ENCODE data around the gene SPRTN.

SPRTN gene

DNA sequence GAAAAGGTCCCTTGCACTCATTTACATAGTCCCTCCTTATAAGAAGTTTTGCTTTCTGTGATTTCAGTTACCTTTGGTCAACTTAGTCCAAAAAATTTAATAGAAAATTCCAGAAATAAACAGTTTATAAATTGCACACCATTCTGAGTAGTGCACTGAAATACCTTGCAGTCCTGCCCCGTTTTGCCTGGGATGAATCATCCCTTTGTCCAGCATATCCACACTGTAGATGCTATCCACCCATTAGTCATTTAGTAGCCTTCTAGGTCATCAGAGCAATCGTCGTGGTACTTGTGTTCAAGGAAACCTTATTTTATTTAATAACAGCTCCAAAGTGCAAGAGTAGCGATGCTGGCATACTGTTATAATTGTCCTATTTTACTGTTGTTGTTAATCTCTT, 38.0 kb downstream of the SPRTN start:
- DNase-seq (ENCODE audit: low read depth in 3 of 3, low spot score in 1 of 3) = no peak

DNA sequence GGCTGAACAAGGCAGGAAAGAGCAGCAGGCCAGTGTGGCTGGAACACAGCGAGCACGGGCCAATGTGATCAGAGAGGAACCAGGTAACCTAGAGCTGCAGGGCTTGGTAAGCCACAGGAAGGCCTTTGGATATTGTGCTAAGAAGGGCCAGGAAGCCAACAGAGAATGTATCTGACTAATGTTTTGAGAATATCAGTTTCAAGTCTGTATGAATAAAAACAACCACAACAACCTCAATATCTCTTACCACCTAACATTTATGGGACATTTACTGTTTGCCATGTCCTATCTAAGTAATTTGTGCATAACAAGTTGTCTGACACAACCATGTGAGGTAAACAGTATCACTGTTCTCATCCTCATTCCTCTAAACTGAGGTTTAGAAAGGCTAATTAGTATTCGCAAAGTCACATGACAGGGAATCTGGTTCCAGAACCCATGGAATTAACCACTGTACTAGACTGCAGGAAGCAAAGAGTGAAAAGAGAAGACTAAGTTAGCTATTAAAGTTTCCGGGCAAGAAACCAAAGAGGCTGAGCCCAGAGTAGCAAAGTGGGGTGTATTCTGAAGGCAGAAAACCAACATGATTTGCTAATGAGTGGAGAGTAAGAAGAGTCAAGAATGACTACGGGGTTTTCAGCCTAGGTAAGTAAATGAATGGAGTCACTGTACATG, 38.9 kb downstream of the SPRTN start:
- no peak for DNase-seq (ENCODE audit: low read depth in 3 of 3, low spot score in 1 of 3)

GRCh38 chr1:231381729-231382128, 43.6 kb downstream of the SPRTN start:
- DNase-seq (ENCODE audit: low read depth in 3 of 3, low spot score in 1 of 3) = no peak

- no peak for DNase-seq (ENCODE audit: low read depth in 3 of 3, low spot score in 1 of 3)
Measured at GRCh38 chr1:231382426-231382825, 44.3 kb downstream of the SPRTN start.

- no peak for DNase-seq (ENCODE audit: low read depth in 3 of 3, low spot score in 1 of 3)
Measured at GRCh38 chr1:231383159-231383860, 45.2 kb downstream of the SPRTN start.

- no peak for DNase-seq (ENCODE audit: low read depth in 3 of 3, low spot score in 1 of 3)
Measured at GRCh38 chr1:231384696-231385415, 46.8 kb downstream of the SPRTN start.

DNA sequence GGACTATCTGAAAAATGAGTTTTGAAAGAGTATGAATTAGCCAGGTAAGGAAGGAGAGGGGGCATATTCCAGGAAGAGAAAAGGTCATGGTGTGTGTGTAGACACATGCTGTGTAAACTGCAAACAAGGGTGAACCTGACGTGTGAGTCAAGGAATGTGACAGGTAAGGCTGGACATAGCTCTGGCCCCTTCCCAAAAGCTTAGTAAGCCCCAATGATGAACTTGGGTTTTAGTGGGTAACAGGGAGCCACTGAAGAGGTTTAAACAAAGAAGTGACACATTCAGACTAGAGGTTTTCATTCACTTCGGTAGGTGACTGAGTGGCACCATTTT, 47.3 kb downstream of the SPRTN start:
- no peak for DNase-seq (ENCODE audit: low read depth in 3 of 3, low spot score in 1 of 3)

GRCh38 chr1:231386466-231386865, 48.4 kb downstream of the SPRTN start:
- DNase-seq (ENCODE audit: low read depth in 3 of 3, low spot score in 1 of 3) = no peak

GRCh38 chr1:231387770-231388669, 49.9 kb downstream of the SPRTN start:
- no peak for DNase-seq (ENCODE audit: low read depth in 3 of 3, low spot score in 1 of 3)

DNA sequence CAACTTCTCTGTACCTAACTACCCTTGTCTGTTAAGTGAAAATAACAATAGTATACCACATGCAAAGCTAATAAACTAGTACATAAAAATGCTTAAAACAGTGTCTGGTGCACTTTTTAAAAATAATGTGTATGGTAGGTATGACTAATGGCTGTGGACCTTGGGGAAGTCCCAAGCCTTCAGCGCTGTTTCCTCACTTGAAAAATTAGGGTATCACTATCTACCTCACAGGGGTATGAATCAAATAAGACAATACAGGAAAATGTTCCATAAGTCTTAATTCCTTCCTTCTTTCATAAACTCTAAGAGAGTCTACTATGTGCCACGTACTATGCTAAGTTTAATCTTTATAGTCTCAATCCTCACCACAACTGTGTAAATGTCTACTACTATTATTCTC, 52.0 kb downstream of the SPRTN start:
- no peak for DNase-seq (ENCODE audit: low read depth in 3 of 3, low spot score in 1 of 3)

- no peak for DNase-seq (ENCODE audit: low read depth in 3 of 3, low spot score in 1 of 3)
Measured at GRCh38 chr1:231392389-231393131, 54.5 kb downstream of the SPRTN start.

DNA sequence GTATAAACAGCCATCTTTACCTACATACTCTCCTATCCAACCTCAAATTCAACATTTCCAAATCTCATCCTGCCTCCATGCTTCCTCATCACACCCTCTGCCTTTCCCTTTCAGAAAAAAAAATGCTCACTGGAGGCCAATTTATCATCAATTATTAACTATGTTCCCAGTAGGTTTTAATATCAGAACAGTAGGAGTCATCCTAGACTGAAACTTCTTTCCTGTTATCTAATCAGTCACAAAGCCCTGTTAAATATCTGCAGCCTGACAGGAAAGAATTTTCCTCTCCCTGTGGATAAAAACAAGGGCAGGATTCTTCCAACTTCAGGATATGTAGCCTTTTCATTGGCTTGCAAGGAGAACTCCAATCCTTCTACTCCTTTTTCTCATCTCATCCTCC, 55.6 kb downstream of the SPRTN start:
- no peak for DNase-seq (ENCODE audit: low read depth in 3 of 3, low spot score in 1 of 3)

DNA sequence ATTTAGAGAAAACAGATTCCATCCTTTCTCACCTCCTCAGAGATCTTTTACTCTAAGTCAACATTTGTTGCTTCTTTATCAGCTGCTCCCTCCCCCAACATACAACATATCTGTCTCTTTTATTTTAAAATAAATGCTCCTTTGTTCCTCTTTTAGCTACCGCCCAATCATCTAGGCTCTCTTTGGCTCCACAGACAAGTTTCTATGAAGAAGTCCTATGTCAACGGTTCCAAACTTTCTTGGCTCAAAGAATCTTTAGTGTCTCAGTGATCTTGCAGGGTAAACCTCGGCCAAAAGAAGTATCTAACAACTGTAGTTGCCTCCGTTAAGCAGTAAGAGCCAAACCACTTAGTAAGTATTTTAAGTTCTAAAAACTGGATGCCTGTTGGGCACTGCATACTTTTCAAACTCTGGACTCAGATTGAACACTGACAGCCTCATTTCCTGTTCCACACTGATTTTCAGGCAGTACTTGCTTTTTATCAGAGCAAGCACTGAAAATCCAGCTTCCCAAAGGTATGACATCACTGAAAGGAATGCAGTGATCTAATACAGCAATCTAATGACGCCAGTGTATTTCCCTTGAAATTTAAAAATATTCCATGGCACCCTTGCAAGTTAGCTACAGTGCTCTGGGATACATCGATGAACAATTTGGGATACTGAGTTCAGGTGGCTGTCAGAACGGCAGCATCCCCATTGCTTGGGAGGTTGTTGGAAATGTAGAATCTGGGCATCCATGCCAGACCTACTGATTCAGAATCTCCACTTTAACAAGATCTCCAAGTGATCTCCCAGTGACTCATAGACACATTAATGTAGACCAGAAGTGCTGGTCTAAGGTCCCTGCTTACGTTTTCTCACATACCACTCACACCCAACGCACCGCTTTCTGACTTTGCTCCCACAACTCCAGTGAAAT, 57.2 kb downstream of the SPRTN start:
- no peak for DNase-seq (ENCODE audit: low read depth in 3 of 3, low spot score in 1 of 3)

GRCh38 chr1:231395998-231396390, 57.9 kb downstream of the SPRTN start:
- DNase-seq (ENCODE audit: low read depth in 3 of 3, low spot score in 1 of 3) = no peak

DNA sequence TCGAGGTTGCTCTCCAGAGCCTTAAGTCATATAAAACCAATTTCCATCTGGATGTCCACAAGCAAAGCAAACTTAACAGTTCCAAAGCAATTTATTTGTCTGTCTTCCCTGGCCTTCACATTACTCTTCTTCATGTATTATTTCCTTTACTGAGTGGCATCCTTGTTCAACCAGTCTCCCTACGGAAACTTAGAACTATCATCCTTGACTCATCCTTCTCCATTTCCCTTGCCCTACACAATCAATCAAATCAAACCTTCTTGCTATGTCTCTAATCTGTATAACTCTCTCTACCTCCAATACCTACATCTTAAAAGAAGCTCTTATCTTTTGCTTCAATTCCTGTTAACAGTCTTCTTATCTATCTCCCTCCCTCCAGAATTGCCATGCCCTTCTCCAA, 58.5 kb downstream of the SPRTN start:
- DNase-seq (ENCODE audit: low read depth in 3 of 3, low spot score in 1 of 3) = no peak

DNA sequence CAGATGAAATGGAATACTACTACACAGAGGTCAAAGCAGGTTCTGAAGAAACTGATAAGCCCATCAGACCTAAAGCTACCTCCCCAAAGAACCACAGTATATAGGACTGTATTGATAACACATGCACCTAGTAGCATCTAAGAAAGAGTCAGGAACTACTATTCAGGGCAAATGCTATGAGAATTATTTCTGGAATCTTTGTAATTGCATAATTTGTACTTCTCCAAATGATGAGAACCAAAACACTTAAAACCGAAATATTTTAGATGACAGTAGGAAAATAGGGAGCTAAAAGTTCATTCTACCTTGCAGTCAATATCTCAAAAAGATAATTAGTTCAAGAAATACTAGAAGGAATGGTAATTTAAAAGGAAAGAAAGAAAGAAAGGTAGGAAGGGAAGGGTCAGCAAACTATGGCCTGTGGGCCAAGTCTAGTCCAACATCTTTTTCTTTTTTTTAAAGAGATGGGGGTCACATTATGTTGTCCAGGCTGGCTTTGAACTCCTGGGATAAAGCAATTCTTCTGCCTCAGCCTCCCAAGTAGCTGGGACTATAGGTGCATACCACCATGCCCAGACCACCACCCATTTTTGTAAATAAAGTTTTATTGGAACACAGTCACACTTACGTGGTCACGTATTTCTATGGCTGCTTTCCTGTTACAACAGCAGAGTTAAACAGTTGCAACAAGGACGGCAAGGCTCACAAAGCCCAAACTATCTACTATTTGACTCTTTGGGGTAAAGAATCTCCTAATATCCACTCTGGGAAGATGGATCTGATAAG, 60.0 kb downstream of the SPRTN start:
- DNase-seq (ENCODE audit: low read depth in 3 of 3, low spot score in 1 of 3) = no peak

DNA sequence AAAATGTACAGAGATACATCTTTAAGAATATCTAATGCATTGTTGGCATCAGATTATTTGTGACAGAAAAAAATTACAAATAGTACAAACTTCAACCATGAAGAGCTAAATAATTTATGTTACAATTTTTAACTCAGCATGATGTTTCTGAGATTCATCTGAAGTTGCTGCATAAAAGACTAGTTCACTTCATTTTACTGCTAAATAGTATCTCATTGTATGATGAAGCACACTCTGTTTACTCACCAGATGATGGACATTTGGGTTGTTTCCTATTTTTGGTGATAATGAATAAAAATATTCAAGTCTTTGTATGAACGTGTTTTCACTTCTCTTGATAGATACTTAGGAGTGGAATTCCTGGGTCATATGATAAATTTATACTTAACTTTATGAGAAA, 63.4 kb downstream of the SPRTN start:
- DNase-seq (ENCODE audit: low read depth in 3 of 3, low spot score in 1 of 3) = no peak

- no peak for DNase-seq (ENCODE audit: low read depth in 3 of 3, low spot score in 1 of 3)
Measured at GRCh38 chr1:231404318-231404717, 66.2 kb downstream of the SPRTN start.
